AG09319 (cell line): ENCODE results near the gene SMIM11.
"Not testable (repeated sequence)": the region's sequence is repeated elsewhere in the genome, so short reads cannot be mapped to it uniquely, and the experiment has no call there.

Experiments
- DNase-seq: peaks from one replicate; pipeline ENCODE4 v3.0.0-alpha.2; 2010; ENCODE audit warnings: low read depth; ENCODE audit errors: extremely low read depth
- CTCF ChIP-seq: IDR thresholded peaks from 2 replicates; pipeline ENCODE4 v1.5.1; 2011; ENCODE audit warnings: low read depth, mild to moderate bottlenecking, inconsistent platforms, low read length, moderate library complexity

SMIM11 gene

GRCh38 chr21:34374940-34375618, at the start of gene SMIM11:
TSS of gene SMIM11 (plus strand) at chr21:34375507. CDS start at chr21:34379505, 3,998 bp downstream.
- not testable (repeated sequence) for DNase-seq

- no peak for TF ChIP-seq CTCF
- no peak for DNase-seq
Observed at GRCh38 chr21:34330055-34330454, 45.3 kb upstream of the SMIM11 start.

- TF ChIP-seq CTCF = no peak
- no peak for DNase-seq
Observed at GRCh38 chr21:34331726-34332125, 43.6 kb upstream of the SMIM11 start.

GRCh38 chr21:34332347-34332746, 43.0 kb upstream of the SMIM11 start:
- no peak for DNase-seq
- TF ChIP-seq CTCF = no peak

GRCh38 chr21:34333121-34333739, 42.1 kb upstream of the SMIM11 start:
- no peak for TF ChIP-seq CTCF
- DNase-seq = no peak

GRCh38 chr21:34335316-34335715, 40.0 kb upstream of the SMIM11 start:
- peak; percentile 67 for DNase-seq
- no peak for TF ChIP-seq CTCF

GRCh38 chr21:34336245-34336644, 39.1 kb upstream of the SMIM11 start:
- peak; percentile 24 for DNase-seq
- TF ChIP-seq CTCF = no peak
